VCaP (cell line): ENCODE results near the gene TRAF2.

Experiments used
- H3K27ac ChIP-seq: fragments of 450-650 bp; 2 replicates; pipeline ENCODE4 v1.5.1; 2017
- CTCF ChIP-seq: fragments of 450-650 bp; conservative IDR thresholded peaks from 2 replicates; pipeline ENCODE4 v1.5.1; 2017; ENCODE audit warnings: mild to moderate bottlenecking, moderate library complexity

Gene TRAF2

DNA sequence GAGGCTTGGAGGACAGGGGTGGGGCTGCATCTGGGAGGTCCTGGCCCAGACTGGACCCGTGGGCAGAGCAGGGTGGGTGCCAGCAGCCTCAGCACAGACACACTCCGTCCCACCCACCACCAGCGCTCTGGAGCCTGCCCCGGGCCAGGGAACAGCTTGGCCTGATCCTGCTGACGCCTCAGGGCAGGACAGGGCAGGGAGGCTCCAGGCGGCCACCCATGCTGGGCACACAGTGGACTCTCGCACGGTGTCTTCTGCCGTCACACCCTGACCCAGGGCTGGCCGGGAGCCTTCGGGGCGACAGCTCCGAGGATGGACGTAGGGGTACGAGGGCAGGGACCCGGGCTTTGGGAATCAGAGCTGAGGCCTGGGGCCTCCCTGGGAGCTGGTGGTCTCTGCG lies 82.8 kb downstream of the TRAF2 start:
- no peak overlapping the region for H3K27ac ChIP-seq
- no peak for TF ChIP-seq CTCF

DNA sequence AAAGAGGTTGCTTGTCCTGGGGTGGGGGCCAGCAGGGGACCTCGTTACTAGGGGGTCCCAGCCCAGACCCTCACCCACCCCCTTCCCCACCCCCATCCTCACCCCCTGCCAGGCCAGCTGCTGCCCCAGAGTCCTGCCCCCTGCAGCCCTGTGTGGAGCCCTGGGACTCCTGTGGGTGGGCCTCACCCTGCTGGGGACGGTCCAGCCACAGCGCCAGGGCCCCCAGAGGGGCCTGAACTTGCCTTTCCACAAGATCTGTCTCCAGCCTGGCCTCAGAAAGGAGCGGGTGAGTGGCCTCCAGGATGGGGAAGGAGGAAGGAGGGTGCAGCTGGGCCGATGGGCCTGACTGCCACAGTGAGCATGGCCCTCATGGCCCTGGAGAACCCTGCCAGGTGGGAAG lies 83.5 kb downstream of the TRAF2 start:
- TF ChIP-seq CTCF = no peak
- H3K27ac ChIP-seq = no peak overlapping the region

- H3K27ac ChIP-seq = no peak overlapping the region
- TF ChIP-seq CTCF = no peak
Measured at GRCh38 chr9:136970361-136970760, 84.0 kb downstream of the TRAF2 start.

DNA sequence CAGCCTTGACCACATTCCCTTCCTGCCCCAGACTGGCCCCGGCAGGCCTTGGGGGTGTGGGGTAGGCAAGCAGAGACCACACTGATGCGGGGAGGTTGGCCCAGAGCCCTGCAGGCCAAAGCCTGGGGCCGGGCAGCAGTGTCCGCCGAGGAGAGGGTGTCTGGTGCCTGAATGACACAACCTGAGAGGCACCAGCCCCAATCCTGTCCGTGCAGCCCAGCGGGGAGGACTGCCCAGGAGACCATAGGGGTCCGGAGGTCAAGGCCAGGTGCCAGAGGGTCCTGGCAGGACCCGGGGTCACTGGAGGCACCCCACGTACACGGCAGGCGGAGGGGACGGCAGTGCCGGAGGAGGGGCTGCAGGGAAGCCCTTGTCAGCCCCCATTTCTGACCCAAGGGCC lies 85.4 kb downstream of the TRAF2 start:
- H3K27ac ChIP-seq = no peak overlapping the region
- no peak for TF ChIP-seq CTCF

DNA sequence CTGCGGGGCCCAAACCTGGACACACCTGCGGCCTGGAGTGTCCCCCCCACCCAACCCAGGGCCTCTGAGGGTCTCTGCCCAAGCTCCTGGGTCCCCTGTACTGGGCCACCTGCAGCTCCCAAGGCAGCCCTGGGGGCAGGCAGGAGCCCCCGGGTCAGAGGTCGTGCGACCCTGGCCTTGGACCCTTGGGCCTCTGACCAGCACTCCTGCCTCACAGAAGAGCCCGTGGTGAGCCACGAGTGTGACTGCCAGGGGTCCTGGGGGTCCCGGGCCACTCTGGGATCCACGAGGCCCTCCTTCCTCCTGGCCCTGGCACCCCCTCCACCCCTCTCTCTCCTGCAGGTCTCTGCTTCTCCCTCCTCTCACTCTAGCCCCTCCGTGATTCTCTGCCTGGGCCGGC lies 86.0 kb downstream of the TRAF2 start:
- H3K27ac ChIP-seq = no peak overlapping the region
- TF ChIP-seq CTCF = no peak

- TF ChIP-seq CTCF = no peak
Measured at GRCh38 chr9:136972743-136973142, 86.4 kb downstream of the TRAF2 start.

GRCh38 chr9:136973618-136974617 lies 87.6 kb downstream of the TRAF2 start:
- TF ChIP-seq CTCF = no peak
- H3K27ac ChIP-seq = no peak overlapping the region

More at GRCh38 chr9:136972743-136973142, 86.4 kb downstream of the TRAF2 start:
- H3K27ac ChIP-seq = no peak overlapping the region
